ENCODE measurements around the gene DOCK6. TPM values are rescaled to one million over a fixed set of nuclear protein-coding genes. Genes with fewer than 3 reads are reported as not detected.
A peak's percentile ranks its signal among the peaks of the same experiment; 100 is the strongest.

DOCK6 gene
- total and polyA plus RNA-seq, 2 of the 13 experiments (the other 11 are each of a cell fraction or from before 2014, with no cell fraction given) = 5.4 to 38.1 TPM

GRCh38 chr19:11264452-11265176 lies 2.3 kb upstream of the DOCK6 start (continued):
- TF ChIP-seq ERF (CRISPR knock-in tag; IDR thresholded peaks at IDR 0.05) = 0 out of 2 replicates have a peak, but pooled peaks have one; percentile 37
- TF ChIP-seq SP1 (IDR thresholded peaks at IDR 0.05) = no peak
- TF ChIP-seq SP1 (CRISPR knock-in tag; IDR thresholded peaks at IDR 0.05) = 0 out of 2 replicates have a peak, but pooled peaks have one; percentile 14
- TF ChIP-seq SMYD3 (CRISPR knock-in tag; IDR thresholded peaks at IDR 0.05) = no peak
- TF ChIP-seq MEF2D (CRISPR knock-in tag; IDR thresholded peaks at IDR 0.05) = 0 out of 2 replicates have a peak, but pooled peaks have one; percentile 47
- no peak for TF ChIP-seq ZSCAN29 (CRISPR knock-in tag; conservative IDR thresholded peaks at IDR 0.05)
- peak; percentile 77; the same call in 1 of the 2 replicates for TF ChIP-seq ZBTB20 (CRISPR knock-in tag; IDR thresholded peaks at IDR 0.05; ENCODE audit: borderline replicate concordance, low read depth)
- 0 out of 2 replicates have a peak, but pooled peaks have one; percentile 38 for TF ChIP-seq KLF6 (CRISPR knock-in tag; IDR thresholded peaks at IDR 0.05)
- peak; percentile 42; the same call in 1 of the 2 replicates for TF ChIP-seq SOX5 (CRISPR knock-in tag; IDR thresholded peaks at IDR 0.05; ENCODE audit: borderline replicate concordance)
- TF ChIP-seq MTF2 (CRISPR knock-in tag; IDR thresholded peaks at IDR 0.05; ENCODE audit: borderline replicate concordance) = no peak
- no peak for TF ChIP-seq RFXAP (CRISPR knock-in tag; IDR thresholded peaks at IDR 0.05; ENCODE audit: borderline replicate concordance)
- peak; percentile 43; the same call in 1 of the 2 replicates for TF ChIP-seq ZFX (CRISPR knock-in tag; IDR thresholded peaks at IDR 0.05; ENCODE audit: low read depth)
- no peak for TF ChIP-seq ZNF781 (CRISPR knock-in tag; IDR thresholded peaks at IDR 0.05; ENCODE audit: borderline replicate concordance, not compliant biosample characterization)
- TF ChIP-seq SOX6 (IDR thresholded peaks at IDR 0.05) = no peak
- 0 out of 2 replicates have a peak, but pooled peaks have one; percentile 30 for TF ChIP-seq SOX6 (CRISPR knock-in tag; IDR thresholded peaks at IDR 0.05)
- no peak for TF ChIP-seq SNAPC5 (CRISPR knock-in tag; IDR thresholded peaks at IDR 0.05; ENCODE audit: borderline replicate concordance)
- TF ChIP-seq ZNF501 (CRISPR knock-in tag; IDR thresholded peaks at IDR 0.05) = peak; percentile 7; the same call in 1 of the 2 replicates
- 0 out of 2 replicates have a peak, but pooled peaks have one; percentile 7 for TF ChIP-seq RARA (CRISPR knock-in tag; IDR thresholded peaks at IDR 0.05)
- no peak for TF ChIP-seq ZNF468 (CRISPR knock-in tag; IDR thresholded peaks at IDR 0.05)
- TF ChIP-seq RARG (CRISPR knock-in tag; IDR thresholded peaks at IDR 0.05; ENCODE audit: low read depth) = no peak
- 0 out of 2 replicates have a peak, but pooled peaks have one; percentile 44 for TF ChIP-seq MLX (CRISPR knock-in tag; IDR thresholded peaks at IDR 0.05)
- TF ChIP-seq SALL1 (CRISPR knock-in tag; IDR thresholded peaks at IDR 0.05) = peak; percentile 73
- TF ChIP-seq ELF3 (CRISPR knock-in tag; IDR thresholded peaks at IDR 0.05) = 0 out of 2 replicates have a peak, but pooled peaks have one; percentile 17
- TF ChIP-seq ZNF143 (CRISPR knock-in tag; IDR thresholded peaks at IDR 0.05) = peak; percentile 27
- TF ChIP-seq ISL2 (CRISPR knock-in tag; IDR thresholded peaks at IDR 0.05) = no peak
- TF ChIP-seq ATF4 (CRISPR knock-in tag; IDR thresholded peaks at IDR 0.05) = 0 out of 4 replicates have a peak, but pooled peaks of 1 of the 2 experiments have one; percentile 11
- TF ChIP-seq MXD3 (CRISPR knock-in tag; IDR thresholded peaks at IDR 0.05) = peak; percentile 83; the same call in 1 of the 2 replicates
- TF ChIP-seq SNAPC2 (CRISPR knock-in tag; IDR thresholded peaks at IDR 0.05) = 0 out of 2 replicates have a peak, but pooled peaks have one; percentile 72

Data from HepG2 (cell line).